HG03196 (cell line): ENCODE results near the gene HIRIP3.

Experiments used
- ATAC-seq: cut with Tn5 transposase; IDR thresholded peaks from one replicate; pipeline ENCODE4 v1.9.1; 2021; ENCODE audit not compliant: unreplicated experiment

The HIRIP3 gene

DNA sequence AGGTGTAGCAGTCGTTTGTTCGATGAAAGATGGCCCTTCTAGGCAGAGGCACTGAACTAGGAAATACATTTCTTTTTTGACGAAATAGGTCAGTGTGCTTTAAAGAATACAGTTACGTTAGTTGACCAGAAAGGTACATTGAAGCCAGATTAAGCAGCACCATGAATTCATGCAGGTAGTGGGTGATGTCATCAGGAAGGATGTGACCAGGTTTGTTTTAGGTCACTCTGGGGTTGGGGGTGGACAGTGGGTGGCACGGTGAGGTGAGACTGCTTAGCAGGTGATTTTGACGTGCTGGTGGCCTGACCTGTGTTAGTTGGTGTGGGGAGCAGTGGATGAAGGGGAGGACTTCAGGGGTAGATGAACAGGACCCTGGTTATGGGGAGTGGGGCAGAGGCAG, 4.2 kb upstream of the HIRIP3 start:
- no peak for ATAC-seq

DNA sequence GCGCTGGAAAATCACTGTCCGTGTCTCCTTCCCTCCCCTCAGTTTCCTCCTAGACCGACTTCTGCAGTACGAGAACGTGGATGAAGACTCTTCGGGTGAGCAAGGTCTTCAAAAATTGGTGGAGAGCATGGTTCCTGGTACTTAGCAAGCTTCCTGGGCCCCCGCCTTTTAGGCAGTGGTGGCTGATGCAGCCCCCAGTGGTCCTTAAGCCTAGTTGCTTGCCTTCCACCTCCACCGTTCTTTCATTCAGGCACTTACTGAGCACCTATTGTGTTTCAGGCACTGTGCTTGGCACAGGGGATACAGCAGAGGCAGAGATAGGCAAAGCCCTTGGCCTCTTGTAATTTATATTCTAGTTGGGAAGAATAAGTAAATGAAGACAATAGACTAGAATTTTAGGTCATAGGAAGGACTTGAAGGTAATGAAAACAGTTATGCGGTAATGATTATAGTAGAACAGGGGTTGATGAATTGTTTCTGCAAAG, 1.4 kb upstream of the HIRIP3 start:
- no peak for ATAC-seq

DNA sequence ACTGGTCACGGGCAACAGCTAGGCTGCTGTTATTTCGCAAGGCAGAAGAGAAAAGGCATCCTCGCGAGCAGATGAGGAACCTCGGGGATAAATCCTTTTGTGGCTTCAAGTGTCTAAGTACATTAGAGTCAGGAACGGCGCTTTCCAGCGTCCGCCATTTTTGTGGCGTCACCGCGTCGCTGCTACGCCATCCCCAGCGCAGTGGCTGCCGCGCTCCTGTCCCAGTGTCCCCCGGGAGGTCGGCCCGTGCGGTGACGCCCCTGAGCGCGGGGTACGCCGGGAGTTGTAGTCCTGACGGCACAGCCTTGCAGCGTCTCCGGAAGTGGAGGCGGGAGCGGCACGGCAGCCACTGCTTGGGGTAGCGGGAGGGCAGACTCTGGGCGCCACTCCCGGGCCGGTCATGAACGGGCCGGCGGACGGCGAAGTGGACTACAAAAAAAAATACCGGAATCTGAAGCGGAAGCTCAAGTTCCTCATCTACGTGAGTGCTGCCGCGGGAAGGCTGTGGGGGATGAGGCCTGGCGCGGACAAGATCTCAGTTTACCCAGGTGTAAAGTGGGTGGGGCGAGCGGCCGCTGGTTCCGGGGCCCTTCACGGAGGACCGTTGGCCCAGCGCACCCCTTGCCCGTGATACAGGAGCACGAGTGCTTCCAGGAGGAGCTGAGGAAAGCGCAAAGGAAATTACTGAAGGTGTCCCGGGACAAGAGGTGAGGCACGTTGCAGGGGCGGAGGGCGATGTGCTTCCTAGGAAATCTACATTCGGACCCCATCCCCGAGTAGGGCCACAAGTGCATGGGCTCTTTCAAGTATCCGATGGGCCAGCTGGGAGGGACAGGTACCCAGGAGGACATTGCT, 721 bp upstream of the HIRIP3 start, which contains the start of gene INO80E:
Gene INO80E, plus strand, starts transcription at position 331 of the 855 bp plus-strand sequence. Its CDS starts 70 bp downstream, at position 401.
- peak; percentile 85 for ATAC-seq

DNA sequence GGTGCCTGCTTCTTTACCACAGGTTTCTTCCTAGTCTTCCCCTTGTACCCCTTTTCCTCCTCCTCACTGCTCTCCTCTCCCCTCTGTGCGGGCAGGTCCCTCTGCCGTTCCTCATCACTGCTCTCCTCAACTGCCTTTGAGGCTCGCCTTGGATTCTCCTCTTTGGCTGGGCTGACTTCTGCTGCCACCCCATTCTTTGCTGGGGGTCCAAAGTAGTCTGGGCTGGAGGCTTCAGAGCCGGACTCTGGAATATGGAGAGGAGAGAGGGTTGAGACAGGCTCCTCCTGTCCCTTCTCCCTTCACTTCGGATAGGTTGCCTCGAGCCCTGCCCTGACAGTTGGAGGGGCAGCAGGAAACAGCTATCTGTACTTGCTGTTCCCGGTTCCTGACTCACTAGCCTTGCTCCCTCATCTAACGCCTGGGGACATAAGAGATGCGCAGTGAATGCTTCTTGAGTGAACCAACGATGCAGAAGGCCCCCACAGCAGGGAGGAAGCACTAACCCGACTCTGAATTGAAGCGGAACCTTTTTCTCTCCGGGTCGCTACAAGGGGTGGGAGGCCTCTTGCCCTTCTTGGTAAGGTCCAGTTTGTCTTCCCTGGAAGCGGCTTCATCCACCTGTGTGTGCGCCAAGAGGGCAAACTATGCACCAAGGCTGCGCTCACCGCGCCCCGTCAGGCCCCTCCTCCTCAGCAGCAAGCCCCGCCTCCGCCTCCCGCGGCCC, 655 bp downstream of the HIRIP3 start:
- ATAC-seq, result peak; percentile 23

DNA sequence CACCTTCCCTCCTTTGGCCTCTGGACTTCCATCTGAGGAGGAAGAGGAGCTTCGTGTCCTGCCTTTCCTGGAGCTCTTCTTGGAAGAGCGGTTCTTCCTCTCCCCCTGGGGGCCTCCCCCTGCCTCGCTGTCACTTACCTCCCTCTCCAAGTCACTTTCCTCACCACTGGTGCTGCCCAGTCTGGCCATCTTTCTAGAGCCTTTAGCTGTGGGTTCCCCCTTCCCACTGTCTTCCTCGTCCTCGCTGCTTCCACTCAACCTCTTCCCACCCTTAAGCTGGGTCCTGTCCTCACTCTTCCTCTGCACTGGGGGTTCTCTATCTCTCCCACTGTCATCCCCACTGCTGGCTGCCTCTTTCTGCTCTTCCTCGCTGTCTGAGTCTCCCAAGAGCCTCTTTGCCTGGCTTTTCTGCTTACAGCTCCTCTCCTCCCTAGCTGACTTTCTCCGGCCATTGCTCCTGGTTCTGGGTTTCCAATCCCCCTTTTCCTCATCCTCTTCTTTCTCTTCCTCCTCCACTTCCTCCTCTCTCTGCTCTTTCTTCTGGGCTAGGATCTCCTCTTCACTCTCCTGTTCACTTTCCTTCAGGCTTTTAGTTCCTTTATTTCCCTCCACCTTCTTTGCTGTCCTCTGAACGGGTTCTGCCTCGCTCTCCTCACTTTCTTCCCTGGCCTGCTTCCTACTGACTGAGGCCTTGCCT, 1.4 kb downstream of the HIRIP3 start:
- ATAC-seq, result no peak

DNA sequence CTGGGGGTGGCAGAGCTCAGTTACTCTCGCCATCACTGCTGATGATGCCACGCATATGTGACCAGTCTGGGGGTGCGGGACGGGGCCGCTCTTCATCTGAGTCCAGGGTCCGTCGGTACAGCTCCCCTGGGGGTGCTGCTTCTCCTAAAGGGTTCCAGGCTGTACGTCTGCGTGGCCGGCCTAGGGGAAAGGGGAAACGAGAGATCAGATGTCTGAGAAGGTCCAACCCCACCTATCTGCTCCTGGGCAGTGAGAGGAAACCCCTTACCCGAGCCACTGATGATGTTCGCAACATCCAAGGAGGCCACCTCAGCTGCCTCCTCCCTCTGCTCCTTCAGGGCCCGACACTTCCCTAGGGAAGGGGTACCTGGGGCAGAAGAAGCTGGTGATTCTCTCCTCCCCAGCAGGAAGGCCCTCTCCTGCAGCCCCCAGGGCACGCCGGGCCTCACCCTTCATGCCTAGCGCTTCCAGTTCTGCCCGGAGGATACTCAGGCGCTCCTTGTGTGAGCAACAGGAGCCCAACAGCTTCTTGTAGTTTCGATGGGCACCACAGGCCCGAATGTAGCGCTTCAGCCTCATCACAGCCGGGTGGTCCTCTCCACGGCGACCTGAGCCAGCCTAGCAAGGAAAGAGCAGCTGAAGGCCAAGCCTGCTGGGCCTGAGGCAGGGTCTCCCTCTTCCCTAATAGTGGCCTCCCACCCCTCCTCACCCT, 2.1 kb downstream of the HIRIP3 start:
- ATAC-seq, result no peak

DNA sequence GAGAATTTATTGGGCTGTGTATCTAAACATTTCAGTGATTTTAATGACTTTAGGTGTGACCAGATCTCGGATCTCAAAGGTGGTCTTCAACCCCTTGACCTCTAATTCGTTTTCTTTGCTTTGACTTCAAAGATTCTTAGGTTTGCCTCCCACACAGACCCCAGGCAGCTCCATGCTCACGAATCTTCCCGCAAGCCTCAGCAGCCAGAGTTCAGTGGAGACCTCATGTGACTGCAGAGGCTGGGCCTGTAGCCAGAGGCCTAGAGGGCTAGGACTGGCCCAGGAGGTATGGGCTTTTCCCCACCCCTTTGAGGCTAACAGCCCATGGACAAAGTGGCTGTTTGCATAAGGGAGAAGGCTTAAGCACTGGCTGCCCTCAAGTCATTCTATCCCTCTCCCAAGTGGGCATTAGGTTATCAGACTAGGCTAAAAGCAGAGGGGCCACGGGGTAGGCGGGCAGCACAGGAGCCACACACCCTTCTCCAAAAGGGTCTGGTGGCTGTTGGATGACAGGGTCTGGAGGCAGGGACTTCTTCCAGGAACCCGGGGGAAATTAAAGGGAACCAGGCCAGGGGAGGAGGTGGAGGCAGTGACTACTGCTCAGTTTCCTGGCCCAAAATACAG, 3.0 kb downstream of the HIRIP3 start:
- no peak for ATAC-seq

DNA sequence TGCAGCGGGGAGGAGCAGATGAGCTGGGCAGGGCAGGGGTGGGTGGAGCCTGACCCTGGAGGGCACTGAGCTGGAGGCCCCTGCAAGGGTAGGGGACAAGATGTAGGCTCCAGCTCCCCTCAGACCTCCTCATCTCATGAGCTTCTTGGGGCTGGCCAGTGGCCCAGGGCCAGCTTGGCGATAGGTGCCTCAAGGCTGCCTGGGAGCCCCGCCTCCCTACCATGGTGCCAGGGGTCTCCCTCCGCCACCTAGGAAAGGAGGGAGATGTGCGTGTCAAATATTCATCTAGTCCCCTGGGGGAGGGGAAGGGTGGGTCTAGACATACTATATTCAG, 3.9 kb downstream of the HIRIP3 start:
- ATAC-seq, result no peak

DNA sequence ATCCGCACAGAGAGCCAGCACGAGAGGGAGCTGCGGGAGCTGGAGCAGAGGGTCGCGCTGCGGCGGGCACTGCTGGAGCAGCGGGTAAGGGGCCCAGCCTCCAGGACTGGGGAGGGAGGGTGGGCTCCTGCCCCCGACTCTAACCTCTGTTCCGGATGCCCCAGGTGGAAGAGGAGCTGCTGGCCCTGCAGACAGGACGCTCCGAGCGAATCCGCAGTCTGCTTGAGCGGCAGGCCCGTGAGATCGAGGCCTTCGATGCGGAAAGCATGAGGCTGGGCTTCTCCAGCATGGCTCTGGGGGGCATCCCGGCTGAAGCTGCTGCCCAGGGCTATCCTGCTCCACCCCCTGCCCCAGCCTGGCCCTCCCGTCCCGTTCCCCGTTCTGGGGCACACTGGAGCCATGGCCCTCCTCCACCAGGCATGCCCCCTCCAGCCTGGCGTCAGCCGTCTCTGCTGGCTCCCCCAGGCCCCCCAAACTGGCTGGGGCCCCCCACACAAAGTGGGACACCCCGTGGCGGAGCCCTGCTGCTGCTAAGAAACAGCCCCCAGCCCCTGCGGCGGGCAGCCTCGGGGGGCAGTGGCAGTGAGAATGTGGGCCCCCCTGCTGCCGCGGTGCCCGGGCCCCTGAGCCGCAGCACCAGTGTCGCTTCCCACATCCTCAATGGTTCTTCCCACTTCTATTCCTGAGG, 4.4 kb downstream of the HIRIP3 start:
- ATAC-seq, result no peak

DNA sequence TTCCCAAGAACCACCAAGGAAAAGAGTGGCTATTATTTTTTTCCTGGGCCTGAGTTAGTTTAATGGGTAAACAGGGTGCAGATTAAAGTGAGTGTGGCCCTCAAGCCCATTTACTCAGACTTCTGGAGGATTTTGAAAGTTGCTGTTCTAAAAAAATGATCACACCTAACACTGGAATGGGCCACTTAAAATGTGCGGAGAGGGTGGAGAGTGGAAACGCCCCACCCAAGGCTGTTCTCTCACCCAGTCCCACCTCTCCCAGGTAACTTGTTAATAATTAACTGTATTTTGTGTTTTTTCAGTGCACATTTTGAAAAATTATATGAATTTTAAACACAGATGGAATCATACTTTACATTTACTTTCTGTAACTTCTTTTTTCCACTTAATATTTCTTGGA, 5.4 kb downstream of the HIRIP3 start:
- no peak for ATAC-seq

DNA sequence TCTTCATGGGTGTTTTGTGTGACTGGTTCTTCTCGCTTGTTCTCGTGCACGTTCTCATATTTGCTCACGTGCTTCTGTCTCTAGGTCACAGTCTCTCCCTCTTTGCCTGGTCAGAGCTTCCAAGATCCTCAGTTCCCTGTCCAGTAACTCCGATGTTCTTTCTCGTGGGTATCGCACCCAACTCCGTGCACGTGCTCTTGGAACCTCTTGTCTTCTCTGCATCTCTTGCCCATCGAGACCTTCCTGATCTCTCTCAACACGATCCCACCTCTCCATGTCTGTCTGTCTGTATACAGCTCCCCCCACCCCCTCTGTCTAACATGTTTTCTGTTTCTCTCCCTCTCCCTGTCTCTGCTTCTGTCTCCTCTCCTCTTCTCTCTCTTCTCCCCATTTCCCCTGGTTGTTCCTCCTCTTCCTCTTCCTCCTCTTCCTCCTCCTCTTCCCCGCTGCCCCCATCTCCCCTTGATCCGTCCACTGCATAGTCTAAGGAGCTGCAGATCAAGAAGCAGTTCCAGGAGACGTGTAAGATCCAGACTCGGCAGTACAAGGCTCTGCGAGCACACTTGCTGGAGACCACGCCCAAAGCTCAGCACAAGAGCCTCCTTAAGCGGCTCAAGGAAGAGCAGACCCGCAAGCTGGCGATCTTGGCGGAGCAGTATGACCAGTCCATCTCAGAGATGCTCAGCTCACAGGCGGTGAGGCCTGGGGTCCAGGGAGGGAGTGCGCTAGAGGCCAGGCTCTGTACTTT, 6.1 kb downstream of the HIRIP3 start:
- no peak for ATAC-seq

DNA sequence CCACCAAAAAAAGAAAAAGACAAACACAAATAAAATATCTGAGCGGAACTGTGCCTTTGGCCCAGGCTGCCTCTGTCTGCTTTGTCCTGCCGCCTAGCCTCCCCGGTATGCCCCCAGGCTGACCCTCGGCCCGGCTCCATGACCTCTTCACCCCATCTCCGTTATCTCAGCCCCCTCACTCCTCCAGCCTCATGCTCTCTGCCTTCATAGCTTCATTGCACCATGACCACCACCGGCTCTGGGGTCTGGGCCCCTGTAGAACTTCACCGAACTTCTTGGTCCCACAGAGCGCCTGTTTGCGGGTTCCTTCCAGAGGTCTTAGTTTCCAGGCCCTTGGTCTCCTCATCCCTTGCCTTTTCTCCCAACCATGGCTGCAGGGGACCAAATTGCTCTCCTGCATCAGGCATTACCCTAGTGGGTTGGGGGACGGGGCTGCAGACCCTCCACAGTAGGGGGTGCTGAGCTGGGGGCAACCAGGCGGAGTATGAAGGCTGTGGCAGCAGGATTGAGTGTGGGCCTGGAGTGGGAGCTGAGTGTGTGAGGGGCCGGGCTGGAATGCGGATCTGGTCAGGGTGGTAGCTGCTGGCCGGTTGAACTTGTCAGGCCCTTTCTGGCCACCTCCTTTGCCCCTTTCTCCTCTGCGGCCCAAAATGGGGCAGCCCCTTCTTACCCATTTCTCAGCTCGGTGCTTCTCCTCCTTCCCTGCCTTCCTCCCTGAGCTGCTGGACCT, 6.9 kb downstream of the HIRIP3 start:
- ATAC-seq, result no peak

DNA sequence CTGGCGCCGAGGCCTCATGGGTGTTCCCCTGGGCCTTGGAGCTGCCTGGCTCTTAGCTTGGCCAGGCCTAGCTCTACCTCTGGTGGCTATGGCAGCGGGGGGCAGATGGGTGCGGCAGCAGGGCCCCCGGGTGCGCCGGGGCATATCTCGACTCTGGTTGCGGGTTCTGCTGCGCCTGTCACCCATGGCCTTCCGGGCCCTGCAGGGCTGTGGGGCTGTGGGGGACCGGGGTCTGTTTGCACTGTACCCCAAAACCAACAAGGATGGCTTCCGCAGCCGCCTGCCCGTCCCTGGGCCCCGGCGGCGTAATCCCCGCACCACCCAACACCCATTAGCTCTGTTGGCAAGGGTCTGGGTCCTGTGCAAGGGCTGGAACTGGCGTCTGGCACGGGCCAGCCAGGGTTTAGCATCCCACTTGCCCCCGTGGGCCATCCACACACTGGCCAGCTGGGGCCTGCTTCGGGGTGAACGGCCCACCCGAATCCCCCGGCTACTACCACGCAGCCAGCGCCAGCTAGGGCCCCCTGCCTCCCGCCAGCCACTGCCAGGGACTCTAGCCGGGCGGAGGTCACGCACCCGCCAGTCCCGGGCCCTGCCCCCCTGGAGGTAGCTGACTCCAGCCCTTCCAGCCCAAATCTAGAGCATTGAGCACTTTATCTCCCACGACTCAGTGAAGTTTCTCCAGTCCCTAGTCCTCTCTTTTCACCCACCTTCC, 7.9 kb downstream of the HIRIP3 start:
- ATAC-seq, result no peak

DNA sequence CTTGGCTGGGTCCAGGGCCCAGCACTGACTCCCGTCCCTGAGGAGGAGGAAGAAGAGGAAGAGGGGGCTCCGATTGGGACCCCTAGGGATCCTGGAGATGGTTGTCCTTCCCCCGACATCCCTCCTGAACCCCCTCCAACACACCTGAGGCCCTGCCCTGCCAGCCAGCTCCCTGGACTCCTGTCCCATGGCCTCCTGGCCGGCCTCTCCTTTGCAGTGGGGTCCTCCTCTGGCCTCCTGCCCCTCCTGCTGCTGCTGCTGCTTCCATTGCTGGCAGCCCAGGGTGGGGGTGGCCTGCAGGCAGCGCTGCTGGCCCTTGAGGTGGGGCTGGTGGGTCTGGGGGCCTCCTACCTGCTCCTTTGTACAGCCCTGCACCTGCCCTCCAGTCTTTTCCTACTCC, 8.5 kb downstream of the HIRIP3 start:
- no peak for ATAC-seq

DNA sequence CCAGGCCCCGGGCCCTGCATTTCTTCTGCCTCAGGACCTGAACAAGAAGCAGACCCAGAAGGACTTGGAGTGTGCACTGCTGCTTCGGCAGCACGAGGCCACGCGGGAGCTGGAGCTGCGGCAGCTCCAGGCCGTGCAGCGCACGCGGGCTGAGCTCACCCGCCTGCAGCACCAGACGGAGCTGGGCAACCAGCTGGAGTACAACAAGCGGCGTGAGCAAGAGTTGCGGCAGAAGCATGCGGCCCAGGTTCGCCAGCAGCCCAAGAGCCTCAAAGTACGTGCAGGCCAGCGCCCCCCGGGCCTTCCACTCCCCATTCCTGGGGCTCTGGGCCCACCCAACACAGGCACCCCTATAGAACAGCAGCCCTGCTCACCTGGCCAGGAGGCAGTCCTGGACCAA, 9.2 kb downstream of the HIRIP3 start:
- no peak for ATAC-seq

DNA sequence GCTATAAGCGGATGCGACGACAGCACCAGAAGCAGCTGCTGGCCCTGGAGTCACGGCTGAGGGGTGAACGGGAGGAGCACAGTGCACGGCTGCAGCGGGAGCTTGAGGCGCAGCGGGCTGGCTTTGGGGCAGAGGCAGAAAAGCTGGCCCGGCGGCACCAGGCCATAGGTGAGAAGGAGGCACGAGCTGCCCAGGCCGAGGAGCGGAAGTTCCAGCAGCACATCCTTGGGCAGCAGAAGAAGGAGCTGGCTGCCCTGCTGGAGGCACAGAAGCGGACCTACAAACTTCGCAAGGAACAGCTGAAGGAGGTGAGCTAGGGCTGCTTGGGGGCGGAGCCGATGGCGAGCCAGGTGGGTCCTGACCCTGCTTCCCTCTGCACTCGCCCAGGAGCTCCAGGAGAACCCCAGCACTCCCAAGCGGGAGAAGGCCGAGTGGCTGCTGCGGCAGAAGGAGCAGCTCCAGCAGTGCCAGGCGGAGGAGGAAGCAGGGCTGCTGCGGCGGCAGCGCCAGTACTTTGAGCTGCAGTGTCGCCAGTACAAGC, 10.1 kb downstream of the HIRIP3 start:
- ATAC-seq, result no peak

DNA sequence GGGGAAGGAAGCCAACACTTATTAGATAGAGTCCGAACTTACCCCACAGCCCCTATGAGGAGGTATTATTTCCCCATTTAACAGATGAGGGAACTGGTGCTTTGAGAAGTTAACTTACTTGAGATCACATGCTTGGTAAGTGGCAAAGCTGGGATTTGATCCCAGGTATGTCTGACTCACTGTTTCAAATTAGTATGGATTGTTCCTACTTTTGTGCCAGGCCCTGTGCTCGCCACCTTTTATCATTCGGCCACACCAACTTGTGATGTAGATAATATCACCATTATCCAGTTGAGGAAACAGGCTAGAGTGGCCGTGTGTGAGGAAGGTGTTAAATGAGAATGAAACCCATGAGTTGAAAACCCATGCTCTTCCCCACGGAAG, 10.7 kb downstream of the HIRIP3 start:
- ATAC-seq, result no peak
